ENCODE measurements around the gene DNASE1L3. TPM values are rescaled to one million over a fixed set of nuclear protein-coding genes. Genes with fewer than 3 reads are reported as not detected.

The DNASE1L3 gene
- total and polyA plus RNA-seq, 2 of the 8 experiments (the other 6 are each of a cell fraction or from before 2014, with no cell fraction given) = not detected

GRCh38 chr3:58218904-58219303, 8.1 kb upstream of the DNASE1L3 start:
- Histone ChIP-seq H3K4me1 (replicated peaks in 1 of 4; ENCODE audit: control insufficient read depth in 3 of 4, insufficient read depth in 4 of 4, low read length in 3 of 4) (peaks cover 0 to 3% (median under 1%) of the 10 kb centered on the region in 4 experiments; a peak in 3 of 7 replicates), H2BK20ac (ENCODE audit: low read length) (no peak overlapping the region), H3K56ac (replicated peaks; ENCODE audit: insufficient read length, low read depth, low read length) (no peak overlapping the region), H3K4me3 (ENCODE audit: extremely low read depth in 1 of 4, insufficient read depth in 2 of 4, low read depth in 3 of 4, low read length in 4 of 4) (no peak overlapping the region), H3K18ac (ENCODE audit: extremely low read depth, low read length) (no peak overlapping the region), H3K4ac (replicated peaks; ENCODE audit: insufficient read length, low read depth, low read length) (no peak overlapping the region), H3K23me2 (ENCODE audit: low read depth, low read length) (no peaks in the 10 kb centered on the region; the same call in 1 of the 2 replicates), H3K23ac (ENCODE audit: insufficient read length) (no peak overlapping the region), H3K9ac (replicated peaks in 1 of 4; ENCODE audit: extremely low read depth in 1 of 4, low read depth in 3 of 4, low read length in 3 of 4) (no peak overlapping the region), H2BK15ac (ENCODE audit: low read length) (no peak overlapping the region), H4K8ac (ENCODE audit: extremely low read depth, insufficient read depth, low read length) (no peak overlapping the region), H3K9me3 (ENCODE audit: insufficient read depth in 2 of 2, low read depth in 1 of 2, low read length in 1 of 2) (no peaks in the 10 kb centered on the region), H3K79me2 (ENCODE audit: control insufficient read depth in 1 of 2, insufficient read depth in 2 of 2, low read length in 2 of 2) (no peaks in the 10 kb centered on the region), H3K36me3 (ENCODE audit: control insufficient read depth in 2 of 4, insufficient read depth in 4 of 4, low read length in 3 of 4) (no peaks in the 10 kb centered on the region), H2BK5ac (ENCODE audit: low read depth, low read length) (no peak overlapping the region), H3K27me3 (replicated peaks in 1 of 4; ENCODE audit: control insufficient read depth in 3 of 4, extremely low read depth in 1 of 4, insufficient read depth in 3 of 4, low read length in 3 of 4) (no peaks in the 10 kb centered on the region), H2AK5ac (ENCODE audit: low read depth, low read length) (no peak overlapping the region), H4K5ac (ENCODE audit: insufficient read length, low read depth, low read length) (no peak overlapping the region), H4K20me1 (replicated peaks in 1 of 2; ENCODE audit: control insufficient read depth in 1 of 2, insufficient read depth in 2 of 2, low read length in 2 of 2) (no peaks in the 10 kb centered on the region), H2AFZ (ENCODE audit: low read length) (no peak overlapping the region), H3K79me1 (ENCODE audit: low read depth, low read length) (no peaks in the 10 kb centered on the region), H2BK120ac (replicated peaks; ENCODE audit: low read depth, low read length) (no peak overlapping the region), H3K14ac (ENCODE audit: insufficient read length) (no peak overlapping the region), H3K4me2 (ENCODE audit: insufficient read depth in 1 of 2, low read depth in 2 of 2, low read length in 2 of 2) (no peak overlapping the region), H2BK12ac (ENCODE audit: low read depth, low read length) (no peak overlapping the region), H4K91ac (replicated peaks; ENCODE audit: insufficient read length, low read length) (no peak overlapping the region), H3K27ac (ENCODE audit: low read depth, low read length) (no peak overlapping the region)
- WGBS, 2 experiments (ENCODE audit: extremely low coverage in 1 of 2, insufficient coverage in 1 of 2, insufficient read length in 1 of 2, insufficient replicate concordance in 2 of 2, low coverage in 1 of 2, low lambda C conversion rate in 2 of 2, missing lambda C conversion rate in 1 of 2) = 88% methylated on average over 1 of the region's 1 CpG; no CpG with 5 or more reads in 1 of the 2 experiments
- ChIA-PET CTCF (ENCODE audit: partially characterized antibody) (interaction anchor here (1.4 to 10.5 kb wide), 13 partner anchors 9 to 84 kb away, joined by 3 to 128 read pairs (median 8); partner anchors contain the start of genes HTD2 and RPP14), POLR2A (ENCODE audit: partially characterized antibody) (interaction anchor here (1.0 to 1.1 kb wide), 3 partner anchors 11 to 87 kb away, joined by 3 to 4 read pairs (median 4); partner anchors contain the start of genes HTD2 and RPP14)
- DNase-seq (ENCODE audit: low read depth in 1 of 2, low spot score in 2 of 2) (no peak), FAIRE-seq (no peak)
- TF ChIP-seq TAF7 (optimal IDR thresholded peaks at IDR 0.05; ENCODE audit: borderline replicate concordance, low read depth, low read length) = no peak
- TF ChIP-seq SAP30 (IDR thresholded peaks at IDR 0.05; ENCODE audit: insufficient read depth, insufficient replicate concordance, low read length) = no peak
- TF ChIP-seq KDM4A (IDR thresholded peaks at IDR 0.05; ENCODE audit: low read depth, low read length, severe bottlenecking) = no peak

Measured in H1 (cell line).